Measurements from ENCODE around the gene PID1.

PID1 gene

GRCh38 chr2:229009816-229010215, 261.3 kb downstream of the PID1 start:
- no peak for DNase-seq (ENCODE audit: low read depth)

- DNase-seq (ENCODE audit: low read depth) = no peak
Measured at GRCh38 chr2:229003256-229003655, 267.8 kb downstream of the PID1 start.

GRCh38 chr2:229001196-229001595, 269.9 kb downstream of the PID1 start:
- DNase-seq (ENCODE audit: low read depth) = no peak

- DNase-seq (ENCODE audit: low read depth) = no peak
Measured at GRCh38 chr2:228999326-228999725, 271.8 kb downstream of the PID1 start.

GRCh38 chr2:228988786-228989185, 282.3 kb downstream of the PID1 start:
- no peak for DNase-seq (ENCODE audit: low read depth)

- no peak for DNase-seq (ENCODE audit: low read depth)
Measured at GRCh38 chr2:228987441-228988155, 283.5 kb downstream of the PID1 start.

- DNase-seq (ENCODE audit: low read depth) = no peak
Measured at GRCh38 chr2:228986961-228987360, 284.1 kb downstream of the PID1 start.

- DNase-seq (ENCODE audit: low read depth) = no peak
Measured at GRCh38 chr2:228983700-228984099, 287.4 kb downstream of the PID1 start.

GRCh38 chr2:228974169-228974568, 296.9 kb downstream of the PID1 start:
- DNase-seq (ENCODE audit: low read depth) = no peak
